IMR-90 (cell line): ENCODE data around the gene LIPK. TPM values are rescaled to one million over a fixed set of nuclear protein-coding genes. Genes with fewer than 3 reads are reported as not detected.

Source experiments
- ATAC-seq: fragments of 200-7000 bp; cut with Tn5 transposase; 2 replicates; pipeline ENCODE4 v1.9.1; 2020; ENCODE audit warnings: low read depth, mild to moderate bottlenecking, moderate library complexity
- BruUV-seq: library from RNA; stranded (reverse); fragments of 400-500 nt; replicated peaks from 2 replicates; lab custom pipeline; 2021; lab: Mats Ljungman, UMichigan
- CTCF ChIA-PET: fragments of 300-600 bp; formaldehyde crosslinking; extraction: SDS; loops from one replicate; lab custom pipeline; 2021; ENCODE audit warnings: antibody characterized with exemption; lab: Yijun Ruan, JAX
- POLR2A ChIA-PET: fragments of 300-600 bp; sonication (Branson Sonifier 250); formaldehyde crosslinking; loops from one replicate; lab custom pipeline; 2022; ENCODE audit warnings: antibody characterized with exemption; ENCODE audit not compliant: unreplicated experiment; lab: Charles Lee
- DNase-seq: peaks from one replicate; pipeline ENCODE4 v3.0.0; 2013
- H2AFZ ChIP-seq: replicated peaks from 2 replicates; pipeline ENCODE3; 2013; ENCODE audit warnings: low read length, mild to moderate bottlenecking; ENCODE audit not compliant: poor library complexity
- H2AK5ac ChIP-seq: 2 replicates; pipeline ENCODE4 v1.6.1; 2013; ENCODE audit warnings: low read depth, low read length, inconsistent platforms
- H2AK9ac ChIP-seq: replicated peaks from 2 replicates; pipeline ENCODE3; 2013; ENCODE audit warnings: mild to moderate bottlenecking, low read depth, low read length, moderate library complexity; ENCODE audit not compliant: poor library complexity
- H2BK120ac ChIP-seq: 2 replicates; pipeline ENCODE4 v1.6.1; 2013; ENCODE audit warnings: low read depth, low read length, inconsistent platforms
- H2BK15ac ChIP-seq: 3 replicates; pipeline ENCODE4 v1.6.1; 2013; ENCODE audit warnings: low read depth, low read length, inconsistent platforms
- H2BK20ac ChIP-seq: 2 replicates; pipeline ENCODE4 v1.6.1; 2013; ENCODE audit warnings: low read depth, mild to moderate bottlenecking, inconsistent platforms, low read length, moderate library complexity
- H2BK5ac ChIP-seq: 2 replicates; pipeline ENCODE4 v1.6.1; 2013; ENCODE audit warnings: mild to moderate bottlenecking, low read depth, low read length, inconsistent platforms; ENCODE audit not compliant: poor library complexity, severe bottlenecking
- H3K14ac ChIP-seq: replicated peaks from 2 replicates; pipeline ENCODE4 v1.6.1; 2013; ENCODE audit warnings: low read depth, low read length, inconsistent platforms
- H3K18ac ChIP-seq: 2 replicates; pipeline ENCODE4 v1.6.1; 2013; ENCODE audit warnings: low read depth, low read length, control low read depth
- H3K23ac ChIP-seq: 2 replicates; pipeline ENCODE4 v1.6.1; 2013; ENCODE audit warnings: low read depth, low read length, inconsistent platforms
- H3K27ac ChIP-seq: 2 replicates; pipeline ENCODE4 v1.5.1; 2013; ENCODE audit warnings: mild to moderate bottlenecking, control low read depth, low read length; ENCODE audit not compliant: insufficient read depth
- H3K27me3 ChIP-seq: 2 replicates; pipeline ENCODE4 v1.6.1; 2013; ENCODE audit warnings: low read length; ENCODE audit not compliant: control insufficient read depth, insufficient read depth
- H3K36me3 ChIP-seq: 2 replicates; pipeline ENCODE4 v1.6.1; 2013; ENCODE audit warnings: low read length, mixed read lengths; ENCODE audit not compliant: control insufficient read depth, insufficient read depth
- H3K4ac ChIP-seq: 2 replicates; pipeline ENCODE4 v1.6.1; 2013; ENCODE audit warnings: low read depth, low read length, inconsistent platforms
- H3K4me1 ChIP-seq: 2 replicates; pipeline ENCODE4 v1.6.1; 2013; ENCODE audit warnings: low read length, mixed read lengths; ENCODE audit not compliant: control insufficient read depth, insufficient read depth
- H3K4me2 ChIP-seq: 2 replicates; pipeline ENCODE4 v1.6.1; 2013; ENCODE audit warnings: low read depth, mild to moderate bottlenecking, control low read depth, low read length, moderate library complexity
- H3K4me3 ChIP-seq: 2 replicates; pipeline ENCODE4 v1.5.1; 2013; ENCODE audit warnings: low read depth, mild to moderate bottlenecking, control low read depth, low read length, moderate library complexity; ENCODE audit not compliant: insufficient read depth
- H3K56ac ChIP-seq: 2 replicates; pipeline ENCODE4 v1.6.1; 2013; ENCODE audit warnings: low read length, inconsistent platforms; ENCODE audit not compliant: insufficient read depth; ENCODE audit errors: extremely low read depth
- H3K79me1 ChIP-seq, 2 experiments: 2 replicates each; pipeline ENCODE4 v1.6.1; 2013; ENCODE audit warnings: low read length in 2 of 2, inconsistent platforms in 1 of 2, low read depth in 1 of 2
- H3K9ac ChIP-seq: 2 replicates; pipeline ENCODE4 v1.6.1; 2013; ENCODE audit warnings: low read depth, low read length, control low read depth
- H3K9me1 ChIP-seq: 2 replicates; pipeline ENCODE4 v1.6.1; 2013; ENCODE audit warnings: low read length, inconsistent platforms; ENCODE audit not compliant: insufficient read depth
- H3K9me3 ChIP-seq: 2 replicates; pipeline ENCODE4 v1.6.1; 2013; ENCODE audit warnings: low read length; ENCODE audit not compliant: control insufficient read depth, insufficient read depth
- H4K20me1 ChIP-seq: 2 replicates; pipeline ENCODE4 v1.6.1; 2013; ENCODE audit warnings: low read length, inconsistent platforms; ENCODE audit not compliant: insufficient read depth
- H4K5ac ChIP-seq: 2 replicates; pipeline ENCODE4 v1.6.1; 2013; ENCODE audit warnings: mild to moderate bottlenecking, low read depth, low read length, control low read depth
- H4K8ac ChIP-seq, 2 experiments: 2 replicates each; pipeline ENCODE4 v1.6.1; 2013; ENCODE audit warnings: low read depth in 2 of 2, low read length in 2 of 2, control low read depth in 1 of 2, inconsistent platforms in 1 of 2
- H4K91ac ChIP-seq: 2 replicates; pipeline ENCODE4 v1.6.1; 2013; ENCODE audit warnings: low read depth, low read length, inconsistent platforms; ENCODE audit not compliant: insufficient read depth
- BHLHE40 ChIP-seq: fragments of 150-350 bp; IDR thresholded peaks from 2 replicates; pipeline ENCODE4 v1.6.1; 2016; ENCODE audit warnings: mild to moderate bottlenecking, low read depth, low read length
- CEBPB ChIP-seq: IDR thresholded peaks from 2 replicates; pipeline ENCODE4 v1.6.1; 2012; ENCODE audit warnings: low read depth, low read length, improper control_type of control experiment
- CHD1 ChIP-seq: IDR thresholded peaks from 2 replicates; pipeline ENCODE4 v1.6.1; 2012; ENCODE audit warnings: low read depth, low read length, improper control_type of control experiment
- FOS ChIP-seq: fragments of 150-350 bp; IDR thresholded peaks from 2 replicates; pipeline ENCODE4 v1.6.1; 2016; ENCODE audit warnings: low read depth, low read length
- MAFK ChIP-seq: IDR thresholded peaks from 2 replicates; pipeline ENCODE4 v1.6.1; 2012; ENCODE audit warnings: low read depth, low read length, improper control_type of control experiment
- MAZ ChIP-seq: IDR thresholded peaks from 2 replicates; pipeline ENCODE4 v1.6.1; 2012; ENCODE audit warnings: low read depth, mild to moderate bottlenecking, low read length, improper control_type of control experiment, moderate library complexity, borderline replicate concordance
- MXI1 ChIP-seq: IDR thresholded peaks from 2 replicates; pipeline ENCODE4 v1.6.1; 2012; ENCODE audit warnings: low read depth, mild to moderate bottlenecking, low read length, moderate library complexity, borderline replicate concordance
- NFE2L2 ChIP-seq: fragments of 150-350 bp; IDR thresholded peaks from 2 replicates; pipeline ENCODE4 v1.6.1; 2016; ENCODE audit warnings: low read depth, mild to moderate bottlenecking, low read length
- POLR2A ChIP-seq: IDR thresholded peaks from 2 replicates; pipeline ENCODE4 v1.6.1; 2012; ENCODE audit warnings: mild to moderate bottlenecking, low read depth, low read length
- RAD21 ChIP-seq: IDR thresholded peaks from 2 replicates; pipeline ENCODE4 v1.6.1; 2012; ENCODE audit warnings: low read length, improper control_type of control experiment
- RCOR1 ChIP-seq: IDR thresholded peaks from 2 replicates; pipeline ENCODE4 v1.6.1; 2012; ENCODE audit warnings: mild to moderate bottlenecking, low read length, improper control_type of control experiment; ENCODE audit not compliant: insufficient replicate concordance
- RFX5 ChIP-seq: IDR thresholded peaks from 2 replicates; pipeline ENCODE4 v1.8.0; 2012; ENCODE audit warnings: low read depth, mild to moderate bottlenecking, low read length, moderate library complexity
- SMC3 ChIP-seq: fragments of 150-350 bp; IDR thresholded peaks from 2 replicates; pipeline ENCODE4 v1.6.1; 2016; ENCODE audit warnings: low read depth, mild to moderate bottlenecking, antibody characterized with exemption, low read length, moderate library complexity
- WGBS, 2 experiments: methylation state at CpG; one replicate each; pipeline versions ENCODE4 v1.1.5 to v1.1.7; 2013; ENCODE audit warnings: missing lambda C conversion rate in 2 of 2; ENCODE audit not compliant: insufficient read length in 1 of 2; ENCODE audit errors: extremely low coverage in 2 of 2; 5-methylcytosine and 5-hydroxymethylcytosine counted together
- dilution Hi-C: fragments of 300-500 bp; cut with HindIII; formaldehyde crosslinking; loops from one replicate; pipeline ENCODE4 v1.14.3; 2018; ENCODE audit warnings: low sequenced_read_pairs; ENCODE audit not compliant: unreplicated experiment
- in situ Hi-C: fragments of 300-500 bp; cut with MboI; formaldehyde crosslinking; loops from 3 replicates; pipeline ENCODE4 v1.14.3; 2019; ENCODE audit warnings: low sequenced_read_pairs, inconsistent platforms, mixed read lengths
- intact Hi-C: fragments of 100-400 bp; cut with micrococcal nuclease; formaldehyde crosslinking; loops from 2 replicates; pipeline ENCODE4 v1.10.0; 2022
- polyA plus RNA-seq, 3 experiments: library from polyadenylated mRNA; depleted of rRNA; stranded (reverse); fragments of >200 nt; gene quantifications; 2 replicates each; pipeline ENCODE4 v1.2.3, GENCODE V29; 2012; ENCODE audit warnings: low replicate concordance in 1 of 3
- total RNA-seq: library from RNA; depleted of rRNA; stranded (reverse); fragments of >200 nt; gene quantifications from 2 replicates; pipeline ENCODE4 v1.2.3, GENCODE V29; 2012
- TF ChIP-seq, protein P1 (sequence below): fragments of 150-350 bp; IDR thresholded peaks from 2 replicates; pipeline ENCODE4 v1.6.1; 2016; ENCODE audit warnings: low read depth, mild to moderate bottlenecking, low read length, moderate library complexity, borderline replicate concordance
- TF ChIP-seq, protein P2 (sequence below): conservative IDR thresholded peaks from 2 replicates; pipeline ENCODE4 v1.5.1; 2012; ENCODE audit warnings: mild to moderate bottlenecking, low read depth, low read length, improper control_type of control experiment
- TF ChIP-seq, protein P3 (sequence below): fragments of 150-350 bp; IDR thresholded peaks from 2 replicates; pipeline ENCODE4 v1.6.1; 2017; ENCODE audit warnings: mild to moderate bottlenecking, antibody characterized with exemption, low read length, low read depth

Gene LIPK
- total and polyA plus RNA-seq, 2 of the 4 experiments (the other 2 are of a cell fraction) = not detected

DNA sequence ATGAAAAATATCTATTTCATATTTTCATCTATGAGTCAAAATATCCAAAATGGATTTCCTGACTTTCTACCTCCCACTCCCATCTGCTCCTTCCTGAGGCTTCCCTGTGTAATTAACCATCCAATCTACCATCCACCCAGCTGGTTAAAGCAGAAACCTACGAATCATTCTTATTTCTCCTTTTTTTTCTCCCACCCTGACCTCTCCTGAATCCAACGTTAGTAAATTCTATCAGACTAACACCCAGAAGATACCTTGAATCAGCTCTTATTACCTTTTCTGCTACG, 45.5 kb upstream of the LIPK start:
- ATAC-seq = no peak
- Histone ChIP-seq H4K20me1 (no peaks in the 10 kb centered on the region), H2AK9ac (no peak overlapping the region), H3K56ac (no peak overlapping the region), H3K4me2 (no peak overlapping the region), H3K79me1 (no peaks in the 10 kb centered on the region), H3K27ac (no peak overlapping the region), H3K14ac (no peak overlapping the region), H3K9ac (no peak overlapping the region), H4K8ac (no peak overlapping the region), H3K18ac (peak overlapping the region; percentile 39; the same call in 1 of the 2 replicates), H3K4me1 (peaks cover 5% of the 10 kb centered on the region), H2AFZ (no peak overlapping the region), H3K23ac (no peak overlapping the region), H3K9me3 (no peaks in the 10 kb centered on the region), H2BK20ac (no peak overlapping the region), H2BK120ac (no peak overlapping the region), H2AK5ac (no peak overlapping the region), H3K4ac (no peak overlapping the region), H3K9me1 (no peaks in the 10 kb centered on the region), H2BK5ac (no peak overlapping the region), H3K4me3 (no peak overlapping the region), H3K36me3 (no peaks in the 10 kb centered on the region), H3K27me3 (no peaks in the 10 kb centered on the region), H4K5ac (no peak overlapping the region), H4K91ac (no peak overlapping the region), H2BK15ac (no peak overlapping the region)
- TF ChIP-seq, protein P1, sequence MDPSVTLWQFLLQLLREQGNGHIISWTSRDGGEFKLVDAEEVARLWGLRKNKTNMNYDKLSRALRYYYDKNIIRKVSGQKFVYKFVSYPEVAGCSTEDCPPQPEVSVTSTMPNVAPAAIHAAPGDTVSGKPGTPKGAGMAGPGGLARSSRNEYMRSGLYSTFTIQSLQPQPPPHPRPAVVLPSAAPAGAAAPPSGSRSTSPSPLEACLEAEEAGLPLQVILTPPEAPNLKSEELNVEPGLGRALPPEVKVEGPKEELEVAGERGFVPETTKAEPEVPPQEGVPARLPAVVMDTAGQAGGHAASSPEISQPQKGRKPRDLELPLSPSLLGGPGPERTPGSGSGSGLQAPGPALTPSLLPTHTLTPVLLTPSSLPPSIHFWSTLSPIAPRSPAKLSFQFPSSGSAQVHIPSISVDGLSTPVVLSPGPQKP = no peak
- TF ChIP-seq RFX5 (no peak), MAZ (no peak), RCOR1 (no peak), NFE2L2 (no peak), MAFK (no peak), CHD1 (no peak), CEBPB (no peak), RAD21 (no peak), SMC3 (no peak), POLR2A (no peak), MXI1 (no peak), FOS (no peak), BHLHE40 (no peak)
- TF ChIP-seq, protein P2, sequence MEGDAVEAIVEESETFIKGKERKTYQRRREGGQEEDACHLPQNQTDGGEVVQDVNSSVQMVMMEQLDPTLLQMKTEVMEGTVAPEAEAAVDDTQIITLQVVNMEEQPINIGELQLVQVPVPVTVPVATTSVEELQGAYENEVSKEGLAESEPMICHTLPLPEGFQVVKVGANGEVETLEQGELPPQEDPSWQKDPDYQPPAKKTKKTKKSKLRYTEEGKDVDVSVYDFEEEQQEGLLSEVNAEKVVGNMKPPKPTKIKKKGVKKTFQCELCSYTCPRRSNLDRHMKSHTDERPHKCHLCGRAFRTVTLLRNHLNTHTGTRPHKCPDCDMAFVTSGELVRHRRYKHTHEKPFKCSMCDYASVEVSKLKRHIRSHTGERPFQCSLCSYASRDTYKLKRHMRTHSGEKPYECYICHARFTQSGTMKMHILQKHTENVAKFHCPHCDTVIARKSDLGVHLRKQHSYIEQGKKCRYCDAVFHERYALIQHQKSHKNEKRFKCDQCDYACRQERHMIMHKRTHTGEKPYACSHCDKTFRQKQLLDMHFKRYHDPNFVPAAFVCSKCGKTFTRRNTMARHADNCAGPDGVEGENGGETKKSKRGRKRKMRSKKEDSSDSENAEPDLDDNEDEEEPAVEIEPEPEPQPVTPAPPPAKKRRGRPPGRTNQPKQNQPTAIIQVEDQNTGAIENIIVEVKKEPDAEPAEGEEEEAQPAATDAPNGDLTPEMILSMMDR = no peak
- TF ChIP-seq, protein P3, sequence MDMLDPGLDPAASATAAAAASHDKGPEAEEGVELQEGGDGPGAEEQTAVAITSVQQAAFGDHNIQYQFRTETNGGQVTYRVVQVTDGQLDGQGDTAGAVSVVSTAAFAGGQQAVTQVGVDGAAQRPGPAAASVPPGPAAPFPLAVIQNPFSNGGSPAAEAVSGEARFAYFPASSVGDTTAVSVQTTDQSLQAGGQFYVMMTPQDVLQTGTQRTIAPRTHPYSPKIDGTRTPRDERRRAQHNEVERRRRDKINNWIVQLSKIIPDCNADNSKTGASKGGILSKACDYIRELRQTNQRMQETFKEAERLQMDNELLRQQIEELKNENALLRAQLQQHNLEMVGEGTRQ = no peak
- no TSS peak for BruUV-seq
- 69% methylated on average over 2 of the region's 3 CpGs; no CpG with 5 or more reads in 1 of the 2 experiments for WGBS, 2 experiments
- peak; percentile 10 for DNase-seq
- POLR2A ChIA-PET = no interaction called here
- intact Hi-C loops (no loop called here), in situ Hi-C loops (no loop called here), dilution Hi-C loops (no loop called here)
- CTCF ChIA-PET = interaction anchor here (0.6 kb wide), 1 partner anchor 30 kb away, joined by 3 read pairs; no protein-coding TSS in a partner anchor
